Measurements from ENCODE around the gene PADI2.

The PADI2 gene

DNA sequence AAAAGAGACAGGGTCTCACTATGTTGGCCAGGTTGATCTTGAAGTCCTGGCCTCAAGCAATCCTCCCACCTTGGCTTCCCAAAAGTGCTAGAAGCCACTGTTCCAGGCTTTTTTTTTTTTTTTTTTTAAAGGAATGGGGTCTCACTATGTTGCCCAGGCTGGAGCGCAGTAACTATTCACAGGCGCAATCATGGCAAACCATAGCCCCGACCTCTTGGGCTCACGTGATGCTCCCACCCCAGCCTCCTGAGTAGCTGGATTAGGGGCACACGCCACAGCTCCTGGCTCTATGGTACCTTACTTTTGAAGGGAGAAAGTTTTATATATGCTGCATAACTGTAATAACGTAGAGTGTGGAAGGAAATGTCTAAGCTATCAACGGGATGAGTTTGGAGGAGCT, 101.8 kb downstream of the PADI2 start:
- no peak overlapping the region for H3K4me3 ChIP-seq (ENCODE audit: insufficient read depth in 1 of 2, low read depth in 1 of 2, low read length in 2 of 2)
- no peak overlapping the region for H3K9ac ChIP-seq (ENCODE audit: low read length)
- 98% methylated on average over 5 of the region's 7 CpGs for WGBS
- H2BK120ac ChIP-seq (ENCODE audit: low read depth, low read length), result no peak overlapping the region
- no peak overlapping the region for H3K23ac ChIP-seq (ENCODE audit: low read length in 2 of 2)
- H3K79me1 ChIP-seq (replicated peaks; ENCODE audit: low read length, poor library complexity, severe bottlenecking), result peaks cover 5% of the 10 kb centered on the region
- H3K9me3 ChIP-seq (ENCODE audit: control insufficient read depth, low read length), result no peaks in the 10 kb centered on the region
- no peak overlapping the region for H2AK5ac ChIP-seq (ENCODE audit: low read length, severe bottlenecking)
- DNase-seq, result no peak
- no peak overlapping the region for H3K14ac ChIP-seq (ENCODE audit: low read length in 2 of 2)
- H4K8ac ChIP-seq (ENCODE audit: low read length), result no peak overlapping the region
- peaks cover 30% of the 10 kb centered on the region for H3K4me1 ChIP-seq (ENCODE audit: control insufficient read depth, insufficient read depth, low read depth, low read length)
- no peak overlapping the region for H2BK15ac ChIP-seq (ENCODE audit: low read depth, poor library complexity, severe bottlenecking)
- H2BK5ac ChIP-seq (ENCODE audit: low read depth, low read length, poor library complexity, severe bottlenecking), result no peak overlapping the region
- H3K36me3 ChIP-seq (ENCODE audit: control insufficient read depth in 1 of 2, insufficient read depth in 2 of 2, low read depth in 1 of 2, low read length in 2 of 2), result peaks cover 35 to 50% of the 10 kb centered on the region in 2 experiments
- H3K27ac ChIP-seq (ENCODE audit: low read length, poor library complexity, severe bottlenecking), result no peak overlapping the region
- H4K91ac ChIP-seq (ENCODE audit: low read length), result no peak overlapping the region
- H3K18ac ChIP-seq (ENCODE audit: low read depth in 1 of 2, low read length in 2 of 2), result no peak overlapping the region
- no peak overlapping the region for H2AFZ ChIP-seq (ENCODE audit: low read depth, low read length)
- H3K4me2 ChIP-seq (ENCODE audit: low read length, poor library complexity, severe bottlenecking), result no peak overlapping the region
- H3K27me3 ChIP-seq (ENCODE audit: control insufficient read depth in 1 of 2, insufficient read depth in 1 of 2, low read length in 2 of 2), result no peaks in the 10 kb centered on the region
- H3K4ac ChIP-seq (ENCODE audit: low read depth in 1 of 2, low read length in 2 of 2), result no peak overlapping the region
- H2BK12ac ChIP-seq (ENCODE audit: low read length in 2 of 2), result no peak overlapping the region

All from mesenchymal stem cell (in vitro differentiated cells and primary cell).